Liver (tissue), 3 donors: ENCODE results near the gene NME4.

Source experiments
- EGR1 ChIP-seq, 2 donors: IDR thresholded peaks; 2 replicates each; pipeline ENCODE4 v1.6.1; 2016 to 2018; ENCODE audit warnings: antibody characterized with exemption in 2 of 2, low read depth in 2 of 2
- GABPA ChIP-seq, 2 donors: IDR thresholded peaks in 1 of 2; conservative IDR thresholded peaks in 1 of 2; 2 replicates each; pipeline ENCODE4 v1.6.1; 2016; ENCODE audit warnings: antibody characterized with exemption in 2 of 2, mild to moderate bottlenecking in 1 of 2, moderate library complexity in 1 of 2
- JUND ChIP-seq, 2 donors: IDR thresholded peaks; 2 replicates each; pipeline ENCODE4 v1.6.1; 2016; ENCODE audit warnings: antibody characterized with exemption in 2 of 2
- RXRA ChIP-seq, 2 donors: IDR thresholded peaks; 2 replicates each; pipeline ENCODE4 v1.6.1; 2017 to 2018; ENCODE audit warnings: antibody characterized with exemption in 2 of 2, mild to moderate bottlenecking in 1 of 2
- SP1 ChIP-seq: IDR thresholded peaks from 2 replicates; pipeline ENCODE4 v1.6.1; 2018; ENCODE audit warnings: antibody characterized with exemption, mild to moderate bottlenecking
- TAF1 ChIP-seq: conservative IDR thresholded peaks from 2 replicates; pipeline ENCODE4 v1.6.1; 2016; ENCODE audit warnings: antibody characterized with exemption, mild to moderate bottlenecking
- TF ChIP-seq, protein P1 (sequence below): fragments of 150-350 bp; IDR thresholded peaks from 2 replicates; pipeline ENCODE4 v1.5.1; 2017; ENCODE audit warnings: improper control_type of control experiment, low read depth, low read length; ENCODE audit not compliant: missing input control
- TF ChIP-seq, protein P2 (sequence below): IDR thresholded peaks from 2 replicates; pipeline ENCODE4 v1.6.1; 2016; ENCODE audit warnings: antibody characterized with exemption
- TF ChIP-seq, protein P3 (sequence below): IDR thresholded peaks from 2 replicates; pipeline ENCODE4 v1.6.1; 2016; ENCODE audit warnings: antibody characterized with exemption
- TF ChIP-seq, protein P4 (sequence below): IDR thresholded peaks from 2 replicates; pipeline ENCODE4 v1.6.1; 2016; ENCODE audit warnings: antibody characterized with exemption, mild to moderate bottlenecking
- donor health status: healthy.
- donor health status: healthy.

DNA sequence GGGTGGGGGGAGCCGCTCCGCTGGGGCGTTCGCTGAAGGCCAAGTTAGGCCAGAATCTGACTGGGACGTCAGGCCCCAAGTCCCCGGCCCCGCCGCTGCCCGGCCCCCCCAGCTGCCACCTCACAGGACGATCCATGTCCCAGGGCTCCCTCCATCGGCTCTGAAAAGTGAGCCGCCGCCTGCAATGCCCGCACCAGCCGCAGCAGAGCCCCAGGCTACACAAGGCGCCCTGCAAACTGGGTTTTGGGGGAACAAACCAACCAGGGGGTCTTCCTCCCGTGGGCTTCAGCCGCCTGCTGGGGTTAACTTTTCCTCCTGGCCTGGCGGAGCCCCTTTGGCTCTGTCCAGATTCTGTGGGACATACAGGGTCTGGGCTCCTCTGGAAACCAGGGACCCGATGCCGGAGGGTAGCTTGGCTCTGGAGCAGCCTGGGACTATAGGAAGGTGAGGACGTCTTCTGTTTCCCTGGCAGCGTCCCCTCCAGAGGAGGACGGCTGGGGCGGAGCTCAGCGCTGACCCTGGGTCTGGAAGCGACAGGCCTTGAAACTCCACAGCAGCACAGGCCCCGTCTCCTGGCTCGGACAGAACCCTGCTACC lies 835 bp downstream of the NME4 start:
- TF ChIP-seq TAF1 (no peak), GABPA (IDR thresholded peaks at IDR 0.05 in 1 of 2, conservative IDR thresholded peaks at IDR 0.05 in 1 of 2) (no peak), EGR1 (IDR thresholded peaks at IDR 0.05; ENCODE audit: low read depth in 2 of 2) (no peak), SP1 (no peak), JUND (IDR thresholded peaks at IDR 0.05) (no peak), RXRA (IDR thresholded peaks at IDR 0.05) (no peak)
- TF ChIP-seq, protein P1, sequence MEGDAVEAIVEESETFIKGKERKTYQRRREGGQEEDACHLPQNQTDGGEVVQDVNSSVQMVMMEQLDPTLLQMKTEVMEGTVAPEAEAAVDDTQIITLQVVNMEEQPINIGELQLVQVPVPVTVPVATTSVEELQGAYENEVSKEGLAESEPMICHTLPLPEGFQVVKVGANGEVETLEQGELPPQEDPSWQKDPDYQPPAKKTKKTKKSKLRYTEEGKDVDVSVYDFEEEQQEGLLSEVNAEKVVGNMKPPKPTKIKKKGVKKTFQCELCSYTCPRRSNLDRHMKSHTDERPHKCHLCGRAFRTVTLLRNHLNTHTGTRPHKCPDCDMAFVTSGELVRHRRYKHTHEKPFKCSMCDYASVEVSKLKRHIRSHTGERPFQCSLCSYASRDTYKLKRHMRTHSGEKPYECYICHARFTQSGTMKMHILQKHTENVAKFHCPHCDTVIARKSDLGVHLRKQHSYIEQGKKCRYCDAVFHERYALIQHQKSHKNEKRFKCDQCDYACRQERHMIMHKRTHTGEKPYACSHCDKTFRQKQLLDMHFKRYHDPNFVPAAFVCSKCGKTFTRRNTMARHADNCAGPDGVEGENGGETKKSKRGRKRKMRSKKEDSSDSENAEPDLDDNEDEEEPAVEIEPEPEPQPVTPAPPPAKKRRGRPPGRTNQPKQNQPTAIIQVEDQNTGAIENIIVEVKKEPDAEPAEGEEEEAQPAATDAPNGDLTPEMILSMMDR, result peak; percentile 49
- TF ChIP-seq, protein P2, sequence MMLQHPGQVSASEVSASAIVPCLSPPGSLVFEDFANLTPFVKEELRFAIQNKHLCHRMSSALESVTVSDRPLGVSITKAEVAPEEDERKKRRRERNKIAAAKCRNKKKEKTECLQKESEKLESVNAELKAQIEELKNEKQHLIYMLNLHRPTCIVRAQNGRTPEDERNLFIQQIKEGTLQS, result no peak
- TF ChIP-seq, protein P3, sequence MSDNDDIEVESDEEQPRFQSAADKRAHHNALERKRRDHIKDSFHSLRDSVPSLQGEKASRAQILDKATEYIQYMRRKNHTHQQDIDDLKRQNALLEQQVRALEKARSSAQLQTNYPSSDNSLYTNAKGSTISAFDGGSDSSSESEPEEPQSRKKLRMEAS, result no peak
- TF ChIP-seq, protein P4, sequence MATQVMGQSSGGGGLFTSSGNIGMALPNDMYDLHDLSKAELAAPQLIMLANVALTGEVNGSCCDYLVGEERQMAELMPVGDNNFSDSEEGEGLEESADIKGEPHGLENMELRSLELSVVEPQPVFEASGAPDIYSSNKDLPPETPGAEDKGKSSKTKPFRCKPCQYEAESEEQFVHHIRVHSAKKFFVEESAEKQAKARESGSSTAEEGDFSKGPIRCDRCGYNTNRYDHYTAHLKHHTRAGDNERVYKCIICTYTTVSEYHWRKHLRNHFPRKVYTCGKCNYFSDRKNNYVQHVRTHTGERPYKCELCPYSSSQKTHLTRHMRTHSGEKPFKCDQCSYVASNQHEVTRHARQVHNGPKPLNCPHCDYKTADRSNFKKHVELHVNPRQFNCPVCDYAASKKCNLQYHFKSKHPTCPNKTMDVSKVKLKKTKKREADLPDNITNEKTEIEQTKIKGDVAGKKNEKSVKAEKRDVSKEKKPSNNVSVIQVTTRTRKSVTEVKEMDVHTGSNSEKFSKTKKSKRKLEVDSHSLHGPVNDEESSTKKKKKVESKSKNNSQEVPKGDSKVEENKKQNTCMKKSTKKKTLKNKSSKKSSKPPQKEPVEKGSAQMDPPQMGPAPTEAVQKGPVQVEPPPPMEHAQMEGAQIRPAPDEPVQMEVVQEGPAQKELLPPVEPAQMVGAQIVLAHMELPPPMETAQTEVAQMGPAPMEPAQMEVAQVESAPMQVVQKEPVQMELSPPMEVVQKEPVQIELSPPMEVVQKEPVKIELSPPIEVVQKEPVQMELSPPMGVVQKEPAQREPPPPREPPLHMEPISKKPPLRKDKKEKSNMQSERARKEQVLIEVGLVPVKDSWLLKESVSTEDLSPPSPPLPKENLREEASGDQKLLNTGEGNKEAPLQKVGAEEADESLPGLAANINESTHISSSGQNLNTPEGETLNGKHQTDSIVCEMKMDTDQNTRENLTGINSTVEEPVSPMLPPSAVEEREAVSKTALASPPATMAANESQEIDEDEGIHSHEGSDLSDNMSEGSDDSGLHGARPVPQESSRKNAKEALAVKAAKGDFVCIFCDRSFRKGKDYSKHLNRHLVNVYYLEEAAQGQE, result no peak
